Activated CD8-positive, alpha-beta memory T cell treated with anti-CD3 and anti-CD28 coated beads, Interleukin-2, amount 50 U/mL, for 24 hours (primary cell): ENCODE results near the gene DAGLB.
"Not testable (repeated sequence)": the region's sequence is repeated elsewhere in the genome, so short reads cannot be mapped to it uniquely, and the experiment has no call there.

ENCODE experiments used
- DNase-seq: peaks from one replicate; pipeline ENCODE4 v3.0.0-alpha.2; 2020; ENCODE audit errors: extremely low read depth

DAGLB gene

GRCh38 chr7:6447581-6448199, at the start of gene DAGLB:
TSS of gene DAGLB (minus strand) at chr7:6447954. CDS start at chr7:6447842, 112 bp downstream.
- peak; percentile 84 for DNase-seq

GRCh38 chr7:6497637-6497905, 49.8 kb upstream of the DAGLB start:
- DNase-seq, result no peak

- DNase-seq, result no peak
Observed at GRCh38 chr7:6496842-6497636, 49.3 kb upstream of the DAGLB start.

GRCh38 chr7:6495597-6496262, 48.0 kb upstream of the DAGLB start:
- no peak for DNase-seq

- DNase-seq, result no peak
Observed at GRCh38 chr7:6494365-6494764, 46.6 kb upstream of the DAGLB start.

- DNase-seq, result no peak
Observed at GRCh38 chr7:6491194-6491593, 43.4 kb upstream of the DAGLB start.

- no peak for DNase-seq
Observed at GRCh38 chr7:6489612-6490011, 41.9 kb upstream of the DAGLB start.

GRCh38 chr7:6487184-6487545, 39.4 kb upstream of the DAGLB start:
- no peak for DNase-seq

GRCh38 chr7:6486438-6487183, 38.9 kb upstream of the DAGLB start:
- DNase-seq, result no peak

- DNase-seq, result no peak
Observed at GRCh38 chr7:6482743-6483119, 35.0 kb upstream of the DAGLB start.

GRCh38 chr7:6482307-6482706, 34.6 kb upstream of the DAGLB start:
- no peak for DNase-seq

GRCh38 chr7:6481445-6481844, 33.7 kb upstream of the DAGLB start:
- no peak for DNase-seq

- no peak for DNase-seq
Observed at GRCh38 chr7:6480323-6480660, 32.5 kb upstream of the DAGLB start.

GRCh38 chr7:6479067-6479466, 31.3 kb upstream of the DAGLB start:
- no peak for DNase-seq

GRCh38 chr7:6478186-6478585, 30.4 kb upstream of the DAGLB start:
- DNase-seq, result no peak

- DNase-seq, result no peak
Observed at GRCh38 chr7:6477318-6477660, 29.5 kb upstream of the DAGLB start.

- DNase-seq, result no peak
Observed at GRCh38 chr7:6476596-6477317, 29.0 kb upstream of the DAGLB start.

GRCh38 chr7:6475433-6476186, 27.9 kb upstream of the DAGLB start:
- DNase-seq, result no peak

GRCh38 chr7:6465862-6466261, 18.1 kb upstream of the DAGLB start:
- no peak for DNase-seq

- DNase-seq, result not testable (repeated sequence)
Observed at GRCh38 chr7:6463609-6464008, 15.9 kb upstream of the DAGLB start.

- no peak for DNase-seq
Observed at GRCh38 chr7:6461946-6462550, 14.3 kb upstream of the DAGLB start.
